ENCODE measurements around the gene ABHD10.

Gene ABHD10

DNA sequence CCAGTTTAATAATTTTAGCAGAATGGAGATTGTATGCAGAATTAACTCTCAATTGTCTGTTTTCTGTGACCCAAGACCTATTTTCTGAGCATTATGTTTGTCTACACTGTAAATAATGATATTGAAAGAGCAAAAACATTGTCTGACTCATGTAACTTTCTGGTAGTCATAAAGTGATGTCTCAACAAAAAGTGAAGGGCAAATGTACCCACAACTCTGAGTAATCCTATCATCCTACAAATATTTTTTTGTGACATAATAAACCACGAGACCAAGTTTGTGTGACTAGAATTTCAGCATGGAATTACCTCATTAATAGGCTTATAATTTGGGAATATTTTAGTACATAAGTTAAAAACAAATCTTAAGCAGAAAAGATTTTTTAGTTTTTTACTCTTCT lies 15.4 kb upstream of the ABHD10 start:
- DNase-seq (ENCODE audit: low read depth in 1 of 2, low spot score in 1 of 2): no peak

DNA sequence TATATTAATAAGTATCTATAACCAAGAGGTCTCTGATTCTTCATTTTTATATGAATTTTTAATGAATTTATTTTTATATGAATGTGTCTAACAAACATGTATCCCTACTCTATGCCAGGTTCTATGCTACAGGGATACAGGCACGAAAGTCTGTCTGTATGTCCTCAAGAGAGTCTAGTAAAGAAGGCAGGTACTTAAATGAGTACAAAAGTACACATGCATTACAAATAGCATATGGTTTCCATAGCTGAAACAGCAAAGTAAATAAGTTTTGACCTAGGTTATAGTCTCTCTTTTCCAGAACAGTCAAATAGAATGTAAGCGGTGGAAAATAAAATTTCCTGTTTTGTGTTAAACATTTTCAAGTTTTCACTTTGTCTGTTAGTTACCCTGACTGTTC lies 13.3 kb upstream of the ABHD10 start:
- no peak for DNase-seq (ENCODE audit: low read depth in 1 of 2, low spot score in 1 of 2)

DNA sequence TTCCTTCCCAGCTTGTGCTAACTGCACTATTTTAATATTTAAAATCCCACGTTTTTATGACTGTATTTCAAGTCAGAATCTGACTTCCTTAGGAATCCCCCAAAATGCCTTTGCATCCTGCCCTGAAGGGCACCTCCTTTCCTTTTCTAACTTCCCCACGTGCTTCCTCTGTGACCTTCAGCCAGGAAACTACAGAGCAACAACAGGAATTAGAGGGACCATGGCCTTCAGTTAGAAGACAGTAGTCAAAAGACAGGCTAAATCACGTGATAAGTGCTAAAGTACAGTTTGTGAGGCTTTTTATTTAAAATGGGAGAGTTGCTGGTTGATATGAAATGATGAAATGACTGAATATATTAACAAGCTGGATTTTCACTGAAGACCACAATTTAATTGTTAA lies 11.8 kb upstream of the ABHD10 start:
- DNase-seq (ENCODE audit: low read depth in 1 of 2, low spot score in 1 of 2): no peak

DNA sequence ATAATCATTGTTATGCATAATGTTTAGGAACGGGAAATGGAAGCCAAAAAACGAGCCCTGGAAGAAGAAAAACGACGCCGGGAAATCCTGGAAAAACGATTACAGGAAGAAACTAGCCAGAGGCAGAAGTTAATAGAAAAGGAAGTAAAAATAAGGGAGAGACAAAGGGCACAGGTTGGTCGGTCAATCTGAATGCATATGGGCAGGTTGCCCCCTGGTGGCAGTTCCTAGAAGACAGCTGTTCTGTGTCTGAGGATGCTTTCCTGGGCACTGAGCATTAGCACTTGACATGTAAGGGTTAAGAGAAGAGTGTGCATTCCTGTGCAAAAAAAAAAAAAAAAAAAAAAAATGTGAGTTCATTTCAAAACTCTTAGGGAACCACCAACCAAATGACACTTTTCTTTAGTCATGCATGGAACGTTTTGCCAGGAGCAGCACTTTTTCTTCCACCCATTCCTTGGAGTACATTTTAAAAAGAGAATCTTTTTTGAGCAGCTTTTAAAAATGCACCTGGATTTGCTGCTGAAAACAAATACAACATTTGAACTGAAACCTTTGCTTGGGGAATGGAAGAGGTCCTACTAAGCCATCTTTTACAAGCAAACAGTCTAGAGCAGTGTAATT lies 11.1 kb upstream of the ABHD10 start:
- DNase-seq (ENCODE audit: low read depth in 1 of 2, low spot score in 1 of 2): peak; percentile 56 to 65

DNA sequence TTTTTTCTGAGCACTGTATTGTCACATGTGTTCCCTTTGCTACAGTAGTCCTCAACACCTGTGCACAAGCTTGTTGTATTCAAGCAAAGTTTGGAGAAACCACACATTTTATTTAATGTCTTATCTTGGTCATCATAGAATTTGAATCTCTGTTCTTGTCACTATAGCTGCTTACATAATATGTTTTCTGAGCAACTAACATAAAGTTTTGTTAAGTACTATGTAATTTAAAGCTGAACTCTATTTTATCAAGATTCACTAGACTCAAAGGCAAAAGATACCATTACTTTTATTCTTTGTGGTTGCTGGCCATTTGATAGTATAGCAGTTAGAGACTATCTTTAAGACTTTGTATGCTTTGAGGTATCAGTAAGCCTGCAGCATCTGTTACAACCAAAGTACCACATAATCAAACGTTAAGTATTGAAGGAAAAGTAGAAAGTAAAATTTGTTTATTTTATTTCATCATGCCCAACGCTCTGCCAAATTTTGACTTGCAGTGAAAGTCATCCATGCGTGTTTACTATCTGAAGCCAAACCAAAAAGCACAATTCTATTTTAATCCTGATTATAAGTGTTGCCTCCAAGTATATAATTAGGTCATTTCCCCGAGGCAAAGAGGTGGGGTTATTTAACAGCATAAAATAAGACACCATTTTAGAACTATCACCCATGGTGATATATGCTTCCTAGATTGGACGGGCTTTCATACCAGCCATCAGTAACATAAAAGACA lies 10.3 kb upstream of the ABHD10 start:
- no peak for DNase-seq (ENCODE audit: low read depth in 1 of 2, low spot score in 1 of 2)

DNA sequence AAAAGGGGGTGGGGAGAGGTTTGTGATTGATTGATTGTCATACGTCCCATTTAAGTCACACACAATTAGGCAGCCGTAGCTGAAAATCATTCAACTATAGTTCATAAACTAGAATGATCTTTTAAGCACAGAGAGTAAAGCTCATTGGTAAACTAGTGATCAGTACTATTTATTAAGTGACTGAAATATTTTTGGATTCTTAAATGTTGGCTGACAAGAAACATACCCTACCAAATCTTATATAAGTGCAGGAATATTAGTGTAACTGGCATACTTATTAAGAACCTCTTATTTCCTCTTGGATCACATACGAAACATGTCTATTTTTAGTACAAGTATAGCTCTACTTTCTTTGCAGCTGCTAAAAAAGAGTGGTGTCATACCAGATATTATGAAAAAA lies 8.4 kb upstream of the ABHD10 start:
- no peak for DNase-seq (ENCODE audit: low read depth in 1 of 2, low spot score in 1 of 2)

DNA sequence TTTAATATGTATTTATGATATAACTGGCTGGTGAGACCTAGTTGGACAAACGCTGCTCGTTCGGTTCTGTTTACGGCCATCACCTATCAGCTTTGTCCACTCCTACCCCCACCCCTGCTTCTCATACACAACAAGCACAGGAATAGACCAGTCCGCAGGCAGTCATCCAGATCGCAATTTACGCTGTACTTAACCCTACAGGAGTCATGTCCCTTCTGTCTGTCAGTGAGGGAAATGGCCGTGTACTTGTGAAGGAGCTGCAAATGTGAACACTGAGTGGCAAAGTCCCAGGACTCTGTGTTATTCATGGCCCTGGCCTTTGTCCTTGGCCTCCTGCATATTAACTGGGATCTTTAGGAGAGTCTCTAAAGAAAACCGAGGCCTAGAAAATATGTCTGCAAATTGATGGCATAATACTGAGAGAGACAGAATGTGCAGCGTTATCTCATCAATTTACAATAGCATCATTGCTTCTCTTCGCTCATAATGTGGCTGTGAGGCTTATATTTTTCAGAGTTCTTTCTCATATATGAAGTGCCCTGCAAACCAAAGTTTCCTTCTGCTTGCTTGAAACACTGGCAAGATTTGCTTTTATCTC lies 7.2 kb upstream of the ABHD10 start:
- no peak for DNase-seq (ENCODE audit: low read depth in 1 of 2, low spot score in 1 of 2)

DNA sequence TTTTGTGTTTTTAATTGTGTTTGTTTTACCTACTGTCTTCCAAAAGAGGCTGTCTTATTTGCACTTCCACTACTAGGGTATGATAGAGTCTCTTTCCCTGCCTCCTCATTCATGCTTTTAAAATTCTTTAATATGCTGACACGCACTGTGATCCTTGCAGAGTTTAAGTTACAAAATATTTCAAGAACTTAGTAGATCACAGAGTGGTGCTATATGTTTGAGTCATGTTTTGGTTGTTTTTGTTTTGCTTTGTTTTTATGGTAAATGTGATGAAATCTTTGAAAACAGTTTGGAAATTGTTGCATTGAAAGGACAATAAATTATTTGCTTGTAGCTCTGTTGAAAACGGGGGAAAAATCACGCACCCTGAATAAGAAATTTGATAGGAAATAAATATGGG lies 5.9 kb upstream of the ABHD10 start:
- DNase-seq (ENCODE audit: low read depth in 1 of 2, low spot score in 1 of 2): no peak

DNA sequence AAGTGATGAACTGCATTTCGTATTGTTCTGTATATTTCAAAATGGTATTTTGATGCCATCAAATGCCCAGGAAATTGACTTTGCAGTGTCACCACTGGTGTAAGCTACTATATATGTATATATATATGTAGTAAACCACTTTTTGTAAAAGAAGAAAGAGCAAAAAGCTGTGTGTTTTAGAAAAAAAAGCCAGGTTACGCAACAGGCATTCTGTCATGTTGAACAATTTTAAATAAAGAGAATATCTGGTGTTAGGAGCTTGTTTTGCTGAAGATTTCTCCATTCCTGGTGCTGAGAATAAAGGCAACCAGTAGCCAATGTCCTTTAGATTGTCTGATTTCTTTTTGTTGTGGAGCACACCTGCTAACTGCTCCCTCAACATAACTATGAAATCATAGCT lies 3.7 kb upstream of the ABHD10 start:
- DNase-seq (ENCODE audit: low read depth in 1 of 2, low spot score in 1 of 2): no peak

DNA sequence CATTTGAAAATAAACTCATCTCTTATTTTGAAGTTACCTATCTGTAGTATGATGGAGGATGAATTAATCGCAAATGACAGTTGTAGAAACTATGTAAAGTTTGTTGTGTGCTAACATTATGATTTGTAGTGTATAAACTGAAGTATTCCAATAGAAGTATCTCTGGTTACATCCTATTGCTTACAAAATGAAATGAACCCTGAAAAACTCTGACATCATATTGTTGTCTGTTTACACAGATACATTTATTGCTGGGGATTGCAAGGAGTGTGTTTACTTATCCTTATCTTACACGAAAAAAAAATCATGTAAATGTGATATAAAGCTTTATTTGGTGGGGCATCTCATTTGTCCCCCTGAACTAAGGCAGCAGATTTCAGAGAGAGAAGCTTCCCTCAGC lies 2.6 kb upstream of the ABHD10 start:
- no peak for DNase-seq (ENCODE audit: low read depth in 1 of 2, low spot score in 1 of 2)

DNA sequence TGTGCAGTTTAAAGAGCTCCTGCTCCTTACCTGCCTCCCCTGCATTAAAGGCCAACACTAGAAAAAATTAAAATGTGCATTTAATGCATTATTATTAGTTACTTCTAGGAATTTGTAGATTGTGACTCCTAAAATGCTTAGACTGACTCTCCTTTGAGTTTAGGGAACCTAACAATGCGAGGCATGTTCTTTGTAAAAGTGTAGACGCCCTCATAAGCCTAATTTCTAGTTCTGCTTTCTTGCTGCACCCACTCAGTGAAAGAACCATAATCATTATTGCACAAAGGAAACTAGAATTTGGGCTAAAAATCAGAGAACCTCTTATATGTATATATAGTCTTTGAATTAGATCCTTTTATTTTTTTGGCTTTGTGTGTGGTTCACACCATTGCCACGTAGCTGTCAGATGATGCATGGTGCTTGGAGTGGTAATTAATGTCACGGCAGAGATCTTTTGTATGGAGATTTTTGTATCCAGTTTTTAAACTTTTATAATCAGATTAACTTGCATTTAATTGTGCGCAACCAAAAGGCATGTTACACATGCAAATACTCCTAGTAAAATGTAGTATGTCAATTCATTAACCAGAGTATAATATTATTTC lies 710 bp downstream of the ABHD10 start:
- no peak for DNase-seq (ENCODE audit: low read depth in 1 of 2, low spot score in 1 of 2)

DNA sequence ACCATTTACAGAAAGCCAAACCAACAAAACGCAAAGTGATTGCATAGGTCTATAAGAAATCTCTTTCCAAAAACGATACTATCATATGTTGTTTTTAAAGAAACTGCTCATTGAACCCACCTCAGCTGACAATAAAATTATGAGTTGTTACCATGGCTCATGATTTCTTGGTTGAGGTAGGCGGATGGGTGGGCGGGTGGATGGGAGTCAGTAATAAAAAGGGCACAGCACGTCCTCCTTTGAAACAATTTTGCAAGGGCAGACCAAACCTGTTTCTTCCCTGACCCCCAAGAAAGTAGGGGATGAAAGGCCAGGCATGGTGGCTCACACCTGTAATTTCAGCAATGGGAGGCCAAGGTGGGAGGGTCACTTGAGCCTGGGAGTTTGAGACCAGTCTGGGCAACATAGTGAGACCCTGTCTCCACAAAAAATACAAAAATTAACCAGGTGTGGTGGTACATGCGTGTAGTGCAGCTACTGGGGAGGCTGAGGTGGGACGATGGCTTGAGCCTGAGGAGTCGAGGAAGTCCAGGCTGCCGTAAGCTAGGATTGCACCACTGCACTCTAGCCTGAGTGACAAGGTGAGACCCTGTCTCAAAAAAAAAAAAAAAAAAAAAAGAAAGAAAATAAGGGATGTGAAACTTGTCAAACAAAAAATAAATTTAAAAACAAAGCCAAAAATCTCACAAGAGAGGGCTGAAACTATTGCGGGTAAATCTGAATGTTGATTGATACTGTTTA lies 2.1 kb downstream of the ABHD10 start:
- DNase-seq (ENCODE audit: low read depth in 1 of 2, low spot score in 1 of 2): peak in 1 of 2 donors; percentile 27

DNA sequence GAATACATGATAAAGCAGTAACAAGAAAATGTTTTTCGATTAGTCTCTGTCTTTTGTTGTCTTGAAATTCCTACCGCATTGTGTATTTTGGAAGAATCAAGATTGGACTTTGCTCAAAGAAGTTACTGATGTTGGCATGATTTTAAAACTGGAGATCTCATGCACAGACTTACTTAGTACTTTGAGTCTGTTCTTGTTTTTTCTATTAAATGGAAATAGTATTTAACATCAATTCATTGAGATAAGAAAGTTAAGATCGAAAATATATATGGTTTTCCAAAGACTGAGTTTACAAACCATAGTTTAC lies 2.6 kb downstream of the ABHD10 start:
- DNase-seq (ENCODE audit: low read depth in 1 of 2, low spot score in 1 of 2): no peak

DNA sequence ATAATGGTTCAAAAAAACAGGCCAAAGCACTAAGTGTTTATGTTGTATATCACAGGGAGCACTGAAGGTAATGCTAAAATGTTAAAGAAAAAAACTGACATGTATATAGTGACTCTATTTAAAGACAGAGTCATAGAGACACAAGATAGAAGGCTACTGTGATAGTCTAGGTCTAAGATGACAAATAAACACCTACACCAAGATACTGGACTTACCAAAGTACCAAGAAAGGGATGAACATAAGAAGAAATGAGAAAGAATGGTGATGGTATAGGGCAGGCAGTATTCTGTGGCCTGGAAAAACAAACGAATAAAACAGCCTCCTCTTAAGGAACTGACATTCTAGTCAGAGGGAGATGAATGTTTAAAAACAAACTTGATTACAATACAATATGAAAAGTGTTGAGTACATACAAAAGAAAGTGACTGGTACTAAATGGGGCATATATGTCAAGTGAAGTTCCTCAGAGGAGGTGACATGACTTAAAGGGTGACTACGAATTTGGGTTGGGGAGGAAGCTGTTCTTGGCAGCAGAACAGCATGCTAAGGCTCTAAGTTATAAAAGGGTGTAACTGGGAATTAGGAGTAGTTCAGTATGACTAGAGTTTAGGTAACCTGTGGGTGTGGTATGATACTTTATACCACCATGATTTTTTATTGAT lies 5.9 kb downstream of the ABHD10 start:
- DNase-seq (ENCODE audit: low read depth in 1 of 2, low spot score in 1 of 2): no peak

DNA sequence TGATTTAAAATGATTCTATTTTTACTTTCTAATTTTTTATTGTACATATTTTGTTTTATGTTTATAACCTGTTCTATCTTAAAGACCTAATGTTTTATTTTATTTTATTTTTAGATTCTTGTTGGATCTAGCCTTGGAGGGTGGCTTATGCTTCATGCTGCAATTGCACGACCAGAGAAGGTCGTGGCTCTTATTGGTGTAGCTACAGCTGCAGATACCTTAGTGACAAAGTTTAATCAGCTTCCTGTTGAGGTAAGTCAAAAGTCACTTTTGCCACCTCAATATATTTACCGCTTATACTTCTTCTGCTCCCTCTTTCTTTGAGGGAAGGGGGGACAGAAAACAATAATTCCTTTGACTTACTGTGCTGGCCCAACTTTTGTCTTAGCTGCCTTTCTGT lies 8.0 kb downstream of the ABHD10 start:
- DNase-seq (ENCODE audit: low read depth in 1 of 2, low spot score in 1 of 2): no peak

DNA sequence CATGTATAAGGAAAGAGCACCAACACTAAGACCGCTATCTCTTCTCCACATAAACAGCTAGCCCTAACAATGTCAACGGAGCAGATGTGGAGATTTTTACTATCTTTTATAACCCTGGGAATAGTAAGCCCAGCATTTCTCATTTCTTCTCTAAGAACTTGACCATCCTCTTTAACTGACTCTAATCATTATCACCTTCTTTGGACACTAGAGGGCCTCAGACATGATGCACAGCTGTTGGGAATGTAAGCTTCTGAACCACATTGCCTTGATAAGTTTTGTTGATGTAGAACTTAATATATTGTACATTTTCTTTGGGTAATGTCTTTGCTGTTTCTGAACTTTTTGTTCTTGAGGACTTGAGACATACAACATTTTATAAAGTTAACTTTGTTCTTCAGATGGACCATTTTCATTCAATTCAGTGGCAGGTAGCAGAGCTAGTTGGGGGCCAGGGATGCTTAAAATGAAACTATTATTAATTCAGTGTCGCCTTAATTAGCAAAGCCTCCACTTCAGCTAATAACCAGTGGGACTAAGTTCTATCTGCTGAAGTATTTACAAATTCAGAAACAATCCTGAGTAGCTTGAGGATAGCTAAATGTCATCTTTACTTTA lies 10.3 kb downstream of the ABHD10 start:
- DNase-seq (ENCODE audit: low read depth in 1 of 2, low spot score in 1 of 2): no peak

DNA sequence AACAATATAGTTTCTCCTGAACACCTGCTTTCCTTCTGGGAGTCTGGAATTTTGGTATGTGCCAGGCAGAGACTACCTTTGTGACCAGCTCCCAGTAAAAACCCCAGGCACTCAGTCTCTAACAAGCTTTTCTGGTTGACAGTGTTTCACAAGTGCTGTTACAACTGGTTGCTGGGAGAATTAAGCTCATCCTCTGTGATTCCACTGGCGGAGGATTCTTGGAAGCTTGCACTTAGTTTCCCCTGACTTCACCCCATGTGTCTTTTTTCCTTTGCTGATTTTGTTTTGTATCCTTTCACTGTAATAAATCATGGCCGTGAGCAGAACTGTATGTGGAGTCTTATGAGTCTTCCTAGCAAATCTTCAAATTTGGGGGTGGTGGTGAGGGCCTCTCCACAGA lies 14.2 kb downstream of the ABHD10 start:
- no peak for DNase-seq (ENCODE audit: low read depth in 1 of 2, low spot score in 1 of 2)

DNA sequence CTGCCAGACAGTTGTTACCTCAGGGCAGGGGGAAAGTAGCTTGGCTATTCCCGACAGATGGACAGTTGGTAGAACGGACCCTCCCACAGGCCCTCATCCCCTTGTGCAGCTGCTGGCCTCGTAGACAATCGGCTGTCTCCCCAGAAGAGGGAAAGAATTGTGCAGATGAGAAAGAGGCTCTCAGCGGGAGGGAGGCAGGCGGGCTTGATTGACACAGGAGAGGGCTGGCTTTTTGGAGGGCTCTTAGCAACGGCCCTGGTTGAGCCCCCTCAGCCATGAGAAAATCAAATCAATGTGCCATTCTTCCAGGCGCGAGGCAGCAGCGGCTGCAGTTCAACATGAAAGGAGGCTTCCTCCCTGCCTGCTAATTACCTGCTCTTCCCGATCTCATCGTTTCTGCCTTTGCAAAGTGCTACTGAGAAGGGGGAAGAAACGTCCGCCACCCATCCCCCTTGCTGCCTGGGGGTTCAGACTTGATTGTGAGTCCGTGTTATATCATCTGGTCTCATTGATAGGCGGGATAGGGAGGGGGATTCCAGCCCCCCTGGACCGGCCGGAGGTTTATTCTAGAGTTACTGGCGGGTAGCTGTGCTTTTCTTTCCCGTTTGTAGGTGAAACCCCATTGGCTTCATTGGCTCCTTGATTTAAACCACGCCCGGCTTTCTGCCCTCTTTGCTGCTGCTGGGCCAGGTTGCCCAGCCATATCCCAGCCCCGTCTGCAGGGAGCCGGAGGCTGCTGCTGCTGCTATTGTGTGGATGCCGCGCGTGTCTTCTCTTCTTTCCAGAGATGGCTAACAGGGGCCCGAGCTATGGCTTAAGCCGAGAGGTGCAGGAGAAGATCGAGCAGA lies 20.0 kb downstream of the ABHD10 start, which contains the start of gene TAGLN3:
TSS of gene TAGLN3 (plus strand) at position 287 of the 848 bp plus-strand sequence. CDS start at position 788, 501 bp downstream.
- DNase-seq (ENCODE audit: low read depth in 1 of 2, low spot score in 1 of 2): no peak

DNA sequence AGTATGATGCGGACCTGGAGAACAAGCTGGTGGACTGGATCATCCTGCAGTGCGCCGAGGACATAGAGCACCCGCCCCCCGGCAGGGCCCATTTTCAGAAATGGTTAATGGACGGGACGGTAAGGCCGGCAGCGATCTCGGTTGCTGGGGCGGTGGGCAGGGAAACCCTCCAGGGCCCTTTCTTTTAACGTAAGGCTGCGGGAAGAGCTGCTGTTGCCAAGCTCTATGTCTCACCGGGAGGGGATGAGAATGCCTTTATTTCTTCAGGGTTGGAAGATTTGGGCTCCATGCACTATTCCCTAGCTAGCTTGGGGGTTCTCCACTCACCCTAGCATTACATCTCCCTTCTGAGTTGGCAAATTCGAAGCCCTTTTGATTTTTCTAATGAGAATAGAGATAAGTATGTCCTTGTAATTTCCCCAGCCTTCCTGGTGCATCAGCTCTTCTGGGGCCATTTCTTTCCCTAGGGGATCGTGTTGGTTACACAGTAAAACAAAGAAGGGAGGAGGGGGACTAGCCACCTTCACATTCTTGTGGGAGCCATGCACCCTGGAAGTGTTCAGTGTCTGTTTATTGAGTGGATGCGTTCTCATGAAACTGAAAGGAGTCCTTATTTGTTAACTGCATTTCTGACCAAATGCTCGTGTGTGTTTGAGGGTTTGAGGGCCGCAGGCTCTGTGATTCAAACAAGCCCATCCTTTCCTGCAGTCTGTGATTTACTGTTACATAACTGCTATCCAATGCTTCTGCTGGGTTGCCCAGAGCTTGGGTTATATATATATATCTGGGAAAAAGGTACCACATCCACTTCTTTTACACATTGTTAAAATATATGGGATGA lies 20.9 kb downstream of the ABHD10 start:
- no peak for DNase-seq (ENCODE audit: low read depth in 1 of 2, low spot score in 1 of 2)

All from activated T-helper 1 cell treated with anti-CD3 and anti-CD28 coated beads, Interleukin-2, amount 50 U/mL, for 16 hours (primary cell).